UCSD-AML1 (cell line): ENCODE data around the gene GNG8.
"Not testable (repeated sequence)": the region's sequence is repeated elsewhere in the genome, so short reads cannot be mapped to it uniquely, and the experiment has no call there.

Experiments used
- DNase-seq: peaks from one replicate; lab custom pipeline; 2025; ENCODE audit not compliant: unreplicated experiment; lab: John Stamatoyannopoulos, UW

Gene GNG8

DNA sequence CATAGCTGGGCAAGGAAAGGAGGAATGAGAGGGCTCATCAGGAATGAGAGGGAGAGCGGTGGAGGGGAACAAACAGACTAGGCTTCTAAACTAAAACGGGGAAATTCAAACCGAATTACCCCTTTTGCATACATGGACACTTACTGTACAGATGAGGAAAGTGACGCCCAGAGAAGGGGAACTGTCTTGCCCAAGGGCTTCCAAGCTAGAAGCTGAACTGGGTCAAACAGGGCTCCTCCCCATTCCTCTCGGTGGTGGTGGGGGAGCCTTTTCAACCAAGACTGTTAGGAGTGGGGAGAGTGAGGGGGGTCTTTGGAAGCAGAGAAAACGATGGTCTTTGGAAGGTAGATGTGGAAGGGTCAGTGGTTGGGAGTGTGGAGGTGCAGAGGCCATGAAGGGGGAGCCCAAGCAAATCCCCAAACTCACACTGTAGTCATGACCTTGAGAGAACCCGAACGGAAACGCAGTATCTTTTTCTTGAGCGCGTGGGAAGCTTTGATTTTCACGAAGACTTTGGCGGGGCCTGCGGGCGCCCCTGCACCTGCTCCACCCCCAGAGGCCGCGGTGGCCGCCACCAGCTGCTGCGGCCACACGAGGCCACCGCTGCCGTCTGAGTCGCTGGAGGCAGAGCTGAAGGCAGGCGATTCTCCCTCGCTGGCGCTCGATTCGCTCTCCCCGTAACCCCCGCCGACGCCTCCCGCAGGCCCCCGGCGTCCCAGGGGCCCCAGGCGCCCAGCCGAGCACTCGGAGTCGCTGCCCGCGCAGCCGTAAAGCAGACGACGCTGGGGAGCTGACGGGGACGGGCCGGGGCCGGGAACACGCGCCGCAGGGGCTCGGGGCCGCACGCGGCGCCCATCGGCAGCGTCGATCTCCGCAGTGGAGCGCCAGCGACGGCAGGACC, 12.3 kb upstream of the GNG8 start:
- DNase-seq, result no peak

DNA sequence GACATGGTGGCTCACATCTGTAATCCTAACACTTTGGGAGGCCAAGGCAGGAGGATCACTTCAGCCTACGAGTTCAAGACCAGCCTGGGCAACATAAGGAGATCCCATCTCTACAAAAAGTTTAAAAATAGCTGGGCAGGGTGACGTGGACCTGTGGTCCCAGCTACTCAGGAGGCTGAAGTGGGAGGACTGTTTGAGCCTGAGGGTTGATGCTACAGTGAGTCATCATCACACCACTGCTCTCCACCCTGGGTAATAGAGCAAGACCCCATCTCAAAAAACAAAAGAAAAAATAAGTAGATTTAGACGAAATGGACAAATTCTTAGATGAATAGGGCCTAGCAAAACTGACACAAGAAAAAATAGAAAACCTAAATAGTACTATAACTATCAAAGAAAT, 10.4 kb upstream of the GNG8 start:
- DNase-seq, result no peak

DNA sequence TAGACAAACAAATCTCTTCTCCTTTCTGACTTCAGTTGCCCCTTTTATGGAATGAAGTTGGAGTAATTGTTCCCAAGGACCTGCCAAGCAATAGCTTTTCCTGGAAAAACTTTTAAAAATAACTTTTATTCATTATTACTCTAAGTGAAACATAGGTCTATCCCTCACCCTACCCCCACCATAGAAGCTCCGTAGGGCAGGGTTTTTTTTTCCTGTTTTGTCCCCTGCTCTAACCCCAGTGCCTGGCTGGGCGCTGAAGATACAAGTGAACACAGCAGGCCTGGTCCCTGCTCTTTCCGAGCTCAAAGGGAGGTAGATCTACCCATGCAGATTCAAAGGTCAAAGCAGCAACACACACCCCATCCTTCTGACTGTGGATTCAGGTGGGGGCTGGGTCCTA, 8.7 kb upstream of the GNG8 start:
- no peak for DNase-seq

DNA sequence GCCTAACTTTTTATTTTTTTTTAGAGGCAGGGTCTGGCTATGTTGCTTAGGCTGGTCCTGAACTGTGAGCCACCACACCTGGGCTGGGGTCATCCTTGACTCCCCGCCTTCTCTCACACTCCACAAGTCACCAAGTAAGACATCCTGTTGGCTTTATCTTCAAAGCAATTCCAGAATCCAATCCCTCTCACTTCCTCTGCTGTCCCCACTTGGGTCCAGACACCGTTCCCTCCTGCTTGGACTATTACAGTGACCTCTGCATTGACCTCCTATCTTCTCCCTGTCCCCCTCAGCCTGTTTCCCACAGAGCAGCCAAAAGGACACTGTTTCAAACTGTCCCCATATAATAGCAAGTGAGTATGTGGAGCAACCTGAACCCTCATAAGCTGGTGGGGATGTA, 4.7 kb upstream of the GNG8 start:
- DNase-seq, result no peak

GRCh38 chr19:46639358-46640182, 3.6 kb upstream of the GNG8 start:
- peak; percentile 50 for DNase-seq

DNA sequence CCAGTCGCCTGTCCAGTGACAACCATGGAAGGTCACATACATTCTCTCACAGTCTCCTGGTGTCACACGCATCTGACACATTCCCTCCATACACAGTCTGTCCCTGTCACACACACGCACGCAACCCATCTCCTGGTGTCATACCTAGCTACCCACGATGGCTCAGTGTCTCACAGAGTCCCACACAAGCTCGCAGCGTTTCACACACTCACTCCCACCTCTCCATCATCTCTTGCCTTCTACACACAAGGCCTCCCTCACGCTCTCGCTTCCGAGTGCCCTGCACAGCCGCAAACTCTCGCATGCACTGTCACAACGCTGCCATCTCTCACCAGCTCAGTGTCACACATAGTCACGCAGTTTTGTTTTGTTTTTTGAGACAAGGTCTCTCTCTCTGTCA, 1.2 kb upstream of the GNG8 start:
- no peak for DNase-seq

DNA sequence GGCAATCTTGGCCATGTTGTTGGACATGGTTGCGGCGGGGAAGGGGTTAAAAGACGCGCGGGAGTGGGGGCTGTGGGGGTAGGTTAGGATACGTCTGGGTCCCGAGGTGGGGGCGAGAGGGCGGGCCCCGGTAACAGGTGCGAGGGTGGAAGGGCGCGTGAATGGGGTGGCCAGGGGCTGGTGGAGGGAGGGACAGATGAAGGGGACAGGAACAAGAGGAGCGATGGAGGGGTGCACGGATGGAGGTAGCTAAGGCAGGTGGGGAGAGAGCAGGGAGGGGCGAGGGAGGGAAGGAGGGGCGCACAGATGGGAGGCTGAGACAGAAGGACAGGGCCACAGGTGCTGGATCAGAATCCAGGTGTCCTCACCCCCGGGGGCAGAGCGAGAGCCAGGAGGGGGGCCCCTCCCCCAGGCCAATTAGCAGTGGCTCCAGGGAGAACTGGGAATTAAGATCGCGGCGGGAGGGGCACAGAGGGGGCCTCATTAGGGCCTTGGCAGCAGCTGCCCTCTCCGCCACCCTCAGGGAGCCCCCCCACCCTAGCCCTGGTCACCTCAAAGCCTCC, 1.3 kb downstream of the GNG8 start:
- no peak for DNase-seq

DNA sequence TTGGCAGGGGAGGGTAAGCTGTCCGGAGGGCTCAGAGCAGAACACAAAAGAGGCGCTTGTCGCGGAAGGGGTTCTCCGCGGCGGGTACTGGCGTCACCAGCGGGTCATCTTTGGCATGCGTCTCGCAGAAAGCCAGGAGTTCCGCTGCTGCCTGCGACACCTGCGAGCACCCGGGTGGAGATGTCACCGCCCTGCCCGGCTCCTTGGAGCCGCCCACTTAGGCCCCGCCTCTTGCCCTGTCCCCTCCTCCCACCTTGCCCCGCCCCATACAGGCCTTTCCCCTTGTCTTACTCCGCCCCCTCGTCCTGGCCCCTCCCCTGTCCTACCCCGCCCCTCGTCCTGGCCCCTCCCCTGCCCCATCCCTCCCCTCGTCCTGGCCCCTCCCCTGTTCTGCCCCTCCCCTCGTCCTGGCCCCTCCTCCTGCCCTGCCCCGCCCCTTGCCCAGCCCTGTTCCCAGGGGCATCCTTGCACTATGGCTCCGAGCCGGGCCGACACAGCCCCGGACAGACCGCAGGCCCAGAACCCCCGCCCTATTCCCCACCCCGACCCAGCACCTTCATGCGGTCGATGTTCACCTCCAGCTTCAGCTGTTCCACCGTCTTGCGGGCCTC, 1.9 kb downstream of the GNG8 start:
- DNase-seq, result peak; percentile 91

GRCh38 chr19:46633130-46633529, 2.9 kb downstream of the GNG8 start:
- no peak for DNase-seq

DNA sequence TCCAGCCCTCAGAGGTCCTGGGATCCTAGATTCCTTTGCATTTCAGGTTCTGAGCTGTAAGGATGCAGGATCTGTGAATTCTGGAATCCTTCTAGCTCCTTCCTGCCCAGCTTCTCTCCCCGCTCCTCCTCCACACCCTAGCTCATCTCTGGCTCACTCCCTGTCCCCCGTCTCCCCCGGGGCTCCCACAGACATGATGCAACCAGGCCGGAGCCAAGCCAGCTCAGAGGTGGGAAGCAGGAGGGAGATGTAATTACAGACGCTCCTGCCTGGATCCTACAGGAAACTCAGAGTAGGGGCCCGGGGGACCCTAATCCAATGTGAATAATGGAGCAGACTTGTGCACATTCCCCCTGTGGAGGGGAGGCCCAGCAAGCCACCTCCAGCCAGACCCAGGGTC, 4.5 kb downstream of the GNG8 start:
- DNase-seq, result no peak

DNA sequence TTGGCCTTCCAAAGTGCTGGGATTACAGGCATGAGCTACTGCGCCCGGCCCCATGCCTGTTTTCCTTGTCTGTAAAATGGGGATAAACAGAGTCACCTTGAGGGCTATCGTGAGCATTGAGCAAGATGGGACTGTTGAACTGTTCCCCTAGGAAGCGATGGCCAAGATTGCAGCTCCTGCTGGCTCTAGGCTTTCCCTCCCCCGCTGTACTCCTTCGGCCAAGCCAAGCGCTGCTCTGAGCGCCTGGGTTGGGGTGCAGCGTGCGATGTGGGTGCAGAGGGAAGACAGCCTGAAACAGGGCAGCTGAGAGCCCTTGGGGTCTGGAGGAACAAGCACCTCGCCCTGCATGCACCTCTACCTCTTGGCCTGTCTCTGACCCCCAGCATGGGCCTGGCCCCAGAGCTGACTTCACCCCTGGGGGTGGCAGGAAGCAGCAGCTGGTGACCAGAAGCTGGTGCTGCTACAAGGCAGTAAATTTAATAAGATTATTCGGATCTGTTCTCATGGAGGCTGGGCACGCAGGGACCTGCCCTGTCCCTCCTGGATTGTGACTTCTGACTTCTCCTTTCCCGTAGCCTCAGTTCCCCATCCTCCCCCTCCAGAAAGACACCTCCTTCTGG, 5.3 kb downstream of the GNG8 start:
- DNase-seq, result peak; percentile 28

GRCh38 chr19:46629546-46630025, 6.4 kb downstream of the GNG8 start:
- DNase-seq, result peak; percentile 87

- DNase-seq, result not testable (repeated sequence)
These were observed 7.0 kb downstream of the GNG8 start for GRCh38 chr19:46628970-46629369.

DNA sequence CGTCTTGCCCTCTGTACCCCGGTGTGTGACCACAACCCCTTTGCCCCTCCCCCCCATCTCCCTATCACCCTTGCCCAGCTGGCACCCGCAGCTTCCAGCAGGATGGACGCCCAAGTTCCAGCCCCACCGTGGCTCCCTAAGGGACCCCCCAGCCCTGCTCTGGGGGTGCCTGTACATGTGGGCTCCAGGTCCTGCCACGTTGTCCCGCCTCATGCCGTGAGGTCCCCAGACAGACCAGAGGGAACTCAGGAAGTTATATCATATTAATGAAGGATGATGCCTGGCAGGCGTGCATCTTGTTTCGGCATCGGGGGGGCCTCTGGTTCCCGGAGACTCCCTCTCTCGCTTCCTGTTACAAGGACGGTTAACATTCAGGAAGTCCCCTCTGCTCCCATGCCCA, 9.6 kb downstream of the GNG8 start:
- DNase-seq, result peak; percentile 44

DNA sequence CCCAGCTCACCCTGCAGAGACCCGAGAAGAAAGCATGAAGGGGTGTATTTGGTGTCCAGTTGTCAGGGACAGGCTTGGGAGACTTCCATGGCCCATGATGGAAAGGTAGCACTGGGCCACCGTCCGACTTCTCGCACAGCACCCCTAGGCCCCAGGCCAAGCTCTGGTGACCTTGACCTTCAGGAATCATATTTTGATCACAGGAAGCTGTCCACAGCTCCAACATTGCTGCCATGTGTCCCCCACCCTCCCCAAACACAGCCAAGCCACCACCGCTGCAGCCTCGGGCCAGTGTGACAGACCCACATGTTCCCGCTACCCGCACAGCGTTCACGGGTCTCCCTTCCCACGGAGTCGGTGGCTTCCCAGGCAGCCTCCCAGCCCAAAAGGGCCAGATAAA, 10.3 kb downstream of the GNG8 start:
- no peak for DNase-seq

DNA sequence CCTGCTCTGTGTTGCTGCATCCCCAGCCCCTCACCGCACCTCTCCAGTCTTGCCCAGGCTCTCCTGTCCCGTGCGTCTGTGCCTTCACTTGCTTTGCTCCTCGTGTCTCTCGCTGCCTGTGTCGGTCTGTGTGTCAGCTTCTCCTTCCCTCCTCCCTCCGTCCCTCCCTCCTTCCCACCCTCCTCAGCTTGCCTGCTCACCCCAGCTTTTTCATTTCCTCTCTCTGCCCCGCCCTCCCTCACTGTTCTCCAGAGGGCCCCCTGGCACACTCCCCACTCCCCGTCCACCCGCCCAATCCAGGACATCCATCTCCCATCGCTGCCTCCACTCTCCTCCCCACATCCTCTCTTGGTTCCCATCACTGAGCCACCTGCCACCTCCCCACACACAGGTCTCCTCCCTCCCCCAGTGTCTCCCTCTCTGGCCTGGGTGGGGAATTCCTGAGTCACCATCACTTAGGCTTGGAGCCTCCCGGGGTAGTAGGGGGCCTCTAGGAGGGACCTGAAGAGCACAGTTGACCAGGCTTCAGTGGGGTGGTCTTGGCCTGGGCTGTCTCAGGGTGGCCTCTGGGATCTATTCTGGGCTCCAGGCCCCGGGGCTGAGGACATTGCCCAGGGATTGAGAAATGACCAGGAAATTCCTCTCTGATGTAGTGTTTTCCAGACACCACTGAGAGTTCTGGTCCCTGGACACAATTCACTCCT, 10.9 kb downstream of the GNG8 start, which contains the start of gene PTGIR:
Gene PTGIR, minus strand, starts transcription at position 132 of the 704 bp plus-strand sequence. CDS start 864 bp downstream, outside the sequence.
- peak; percentile 70 for DNase-seq

GRCh38 chr19:46623915-46624502, 12.0 kb downstream of the GNG8 start:
- DNase-seq, result no peak

DNA sequence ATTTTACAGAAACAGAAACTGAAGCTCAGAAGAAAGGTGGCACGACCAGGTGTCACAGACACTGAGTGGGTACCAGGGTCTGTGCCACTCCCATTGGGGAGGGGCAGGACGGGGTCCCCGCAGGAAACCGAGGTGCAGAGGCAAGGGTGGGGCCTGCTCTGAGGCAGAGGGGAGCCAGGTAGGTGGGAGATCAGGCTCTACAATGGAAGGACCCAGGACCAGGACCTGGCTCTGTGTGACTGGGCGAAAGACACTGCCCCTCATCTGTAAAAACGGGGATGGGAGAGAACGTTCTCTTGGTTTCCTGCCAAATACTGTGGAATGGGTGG, 13.9 kb downstream of the GNG8 start:
- DNase-seq, result no peak

GRCh38 chr19:46621191-46622117, 14.5 kb downstream of the GNG8 start:
- no peak for DNase-seq
